ENCODE measurements around the gene MALAT1.
"Not testable (repeated sequence)": the region's sequence is repeated elsewhere in the genome, so short reads cannot be mapped to it uniquely, and the experiment has no call there.

MALAT1 gene

DNA sequence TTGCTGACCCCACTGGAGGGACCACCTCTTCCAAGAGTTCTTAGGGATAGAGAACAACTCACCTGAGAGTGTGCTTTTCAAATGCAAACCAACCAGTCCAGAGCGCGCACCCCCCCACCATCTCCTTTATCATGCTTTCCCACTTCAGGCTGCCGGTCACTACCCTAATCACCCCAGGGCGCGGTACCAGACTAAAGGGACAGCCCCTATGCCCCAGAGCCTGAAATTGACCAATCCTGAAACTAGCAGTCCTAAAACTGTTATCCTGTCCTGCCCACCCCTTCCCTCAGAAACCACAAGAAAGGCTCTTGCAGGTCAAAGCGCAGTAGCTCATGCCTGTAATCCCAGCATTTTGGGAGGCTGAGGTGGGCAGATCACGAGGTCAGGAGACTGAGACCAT is 39.3 kb upstream of the MALAT1 start:
- TF ChIP-seq, protein P1, sequence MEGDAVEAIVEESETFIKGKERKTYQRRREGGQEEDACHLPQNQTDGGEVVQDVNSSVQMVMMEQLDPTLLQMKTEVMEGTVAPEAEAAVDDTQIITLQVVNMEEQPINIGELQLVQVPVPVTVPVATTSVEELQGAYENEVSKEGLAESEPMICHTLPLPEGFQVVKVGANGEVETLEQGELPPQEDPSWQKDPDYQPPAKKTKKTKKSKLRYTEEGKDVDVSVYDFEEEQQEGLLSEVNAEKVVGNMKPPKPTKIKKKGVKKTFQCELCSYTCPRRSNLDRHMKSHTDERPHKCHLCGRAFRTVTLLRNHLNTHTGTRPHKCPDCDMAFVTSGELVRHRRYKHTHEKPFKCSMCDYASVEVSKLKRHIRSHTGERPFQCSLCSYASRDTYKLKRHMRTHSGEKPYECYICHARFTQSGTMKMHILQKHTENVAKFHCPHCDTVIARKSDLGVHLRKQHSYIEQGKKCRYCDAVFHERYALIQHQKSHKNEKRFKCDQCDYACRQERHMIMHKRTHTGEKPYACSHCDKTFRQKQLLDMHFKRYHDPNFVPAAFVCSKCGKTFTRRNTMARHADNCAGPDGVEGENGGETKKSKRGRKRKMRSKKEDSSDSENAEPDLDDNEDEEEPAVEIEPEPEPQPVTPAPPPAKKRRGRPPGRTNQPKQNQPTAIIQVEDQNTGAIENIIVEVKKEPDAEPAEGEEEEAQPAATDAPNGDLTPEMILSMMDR (conservative IDR thresholded peaks at IDR 0.05; ENCODE audit: low read depth, low read length) = no peak
- H3K4me3 ChIP-seq (ENCODE audit: low read depth, low read length) = no peak overlapping the region
- DNase-seq (ENCODE audit: low read depth) = no peak

DNA sequence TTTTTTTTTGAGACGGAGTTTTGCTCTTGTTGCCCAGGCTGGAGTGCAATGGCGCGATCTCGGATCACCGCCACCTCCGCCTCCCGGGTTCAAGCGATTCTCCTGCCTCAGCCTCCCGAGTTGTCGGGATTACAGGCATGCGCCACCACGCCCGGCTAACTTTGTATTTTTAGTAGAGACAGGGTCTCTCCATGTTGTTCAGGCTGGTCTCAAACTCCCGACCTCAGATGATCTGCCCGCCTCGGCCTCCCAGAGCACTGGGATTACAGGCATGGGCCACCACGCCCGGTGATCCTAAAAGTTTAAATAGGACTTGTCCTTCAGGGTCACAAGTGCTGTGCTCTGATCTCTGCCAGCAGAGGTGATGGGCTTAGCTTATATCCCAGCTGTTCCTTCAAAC is 33.4 kb upstream of the MALAT1 start:
- DNase-seq (ENCODE audit: low read depth); H3K4me3 ChIP-seq (ENCODE audit: low read depth, low read length): not testable (repeated sequence)

DNA sequence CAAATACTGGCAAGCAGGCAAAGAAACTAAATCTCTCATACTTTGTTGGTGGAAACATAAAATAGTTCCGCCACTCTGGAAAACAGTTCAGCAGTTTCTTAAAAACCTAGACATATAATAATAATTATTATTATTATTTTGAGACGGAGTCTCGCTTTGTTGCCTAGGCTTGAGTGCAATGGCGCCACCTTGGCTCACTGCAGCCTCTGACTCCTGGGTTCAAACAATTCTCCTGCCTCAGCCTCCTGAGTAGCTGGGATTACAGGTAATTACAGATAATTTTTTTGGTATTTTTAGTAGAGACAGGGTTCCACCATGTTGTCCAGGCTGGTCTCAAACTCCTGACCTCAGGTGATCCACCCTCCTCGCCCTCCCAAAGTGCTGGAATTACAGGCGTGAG is 31.5 kb upstream of the MALAT1 start:
- H3K4me3 ChIP-seq (ENCODE audit: low read depth, low read length); DNase-seq (ENCODE audit: low read depth): not testable (repeated sequence)

DNA sequence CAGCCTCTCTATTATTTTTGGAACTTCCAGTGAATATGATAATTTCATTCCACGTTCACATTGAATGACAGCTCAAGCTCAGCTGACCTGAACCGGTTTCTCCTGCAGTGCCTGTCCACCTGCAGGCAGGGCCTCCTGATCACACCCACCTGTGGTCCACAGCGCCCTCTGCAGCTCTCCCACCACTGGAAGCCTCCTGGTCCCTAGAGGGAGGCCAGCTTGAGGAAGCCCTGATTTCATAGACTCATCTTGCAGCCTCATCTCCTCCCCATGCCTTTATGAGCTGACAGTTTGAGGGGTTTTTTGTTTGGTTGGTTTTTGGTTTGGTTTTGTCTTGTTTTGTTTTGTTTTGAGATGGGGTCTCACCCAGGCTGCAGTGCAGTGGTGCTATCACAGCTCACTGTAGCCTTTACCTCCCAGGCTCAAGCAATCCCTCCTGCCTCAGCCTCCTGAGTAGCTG is 29.9 kb upstream of the MALAT1 start:
- peak; percentile 66 for DNase-seq (ENCODE audit: low read depth)
- TF ChIP-seq, protein P1 (conservative IDR thresholded peaks at IDR 0.05; ENCODE audit: low read depth, low read length) = peak; percentile 72
- no peak overlapping the region for H3K4me3 ChIP-seq (ENCODE audit: low read depth, low read length)

DNA sequence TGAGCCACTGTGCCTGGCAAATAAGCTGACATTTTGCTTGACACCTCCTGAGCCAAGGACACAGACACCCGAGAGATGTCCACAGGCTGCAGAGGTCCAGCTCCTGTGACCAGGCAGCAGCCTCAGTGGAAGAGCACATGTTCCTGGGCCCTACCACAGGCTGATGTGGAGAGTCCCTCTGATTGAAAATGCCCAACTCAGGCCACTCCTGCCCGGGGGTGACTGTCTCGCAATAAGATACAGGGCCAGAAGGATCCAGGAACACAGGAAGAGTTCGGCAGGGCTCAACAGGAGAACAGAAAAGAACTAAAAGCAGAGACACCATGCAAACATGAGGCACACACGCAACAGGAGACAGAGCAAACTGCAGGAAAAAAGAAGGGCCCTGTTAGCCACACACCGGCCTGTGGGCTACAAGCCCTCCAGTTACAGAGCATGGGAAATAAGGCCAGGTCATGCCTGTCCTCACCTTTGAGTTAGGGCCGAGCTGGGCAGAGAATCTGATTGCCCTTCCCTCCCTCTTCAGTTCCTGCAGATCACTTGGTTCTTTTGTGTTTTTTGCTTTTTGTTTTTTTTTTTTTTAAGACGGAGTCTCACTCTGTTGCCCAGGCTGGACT is 28.3 kb upstream of the MALAT1 start:
- TF ChIP-seq, protein P1 (conservative IDR thresholded peaks at IDR 0.05; ENCODE audit: low read depth, low read length) = no peak
- no peak for DNase-seq (ENCODE audit: low read depth)

DNA sequence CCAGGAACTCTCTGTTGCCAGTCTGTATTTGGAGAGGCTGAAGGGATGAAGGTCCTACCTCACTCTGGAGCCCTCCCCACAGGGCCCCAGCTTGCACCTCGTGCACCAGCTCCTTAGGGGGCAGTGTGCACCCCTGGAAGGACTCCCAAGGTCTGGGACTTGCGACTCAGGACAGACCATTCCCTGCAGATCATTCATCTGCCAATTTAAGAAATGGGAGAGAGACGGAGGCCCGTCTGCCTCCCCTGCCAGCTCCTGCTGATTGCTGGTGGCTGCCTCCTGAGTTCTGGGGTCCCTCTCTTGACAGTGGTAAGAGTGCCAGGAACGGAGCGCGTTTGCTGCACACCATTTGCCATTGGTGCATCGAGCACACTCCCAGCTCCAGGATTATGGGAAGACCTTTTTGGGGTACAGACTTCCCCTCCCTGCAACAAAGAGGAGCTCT is 27.4 kb upstream of the MALAT1 start:
- H3K4me3 ChIP-seq (ENCODE audit: low read depth, low read length) = peak overlapping the region; percentile 15
- peak; percentile 87 for DNase-seq (ENCODE audit: low read depth)
- TF ChIP-seq, protein P1 (conservative IDR thresholded peaks at IDR 0.05; ENCODE audit: low read depth, low read length) = peak; percentile 68

More for the DNA sequence above, 28.3 kb upstream of the MALAT1 start:
- no peak overlapping the region for H3K4me3 ChIP-seq (ENCODE audit: low read depth, low read length)

DNA sequence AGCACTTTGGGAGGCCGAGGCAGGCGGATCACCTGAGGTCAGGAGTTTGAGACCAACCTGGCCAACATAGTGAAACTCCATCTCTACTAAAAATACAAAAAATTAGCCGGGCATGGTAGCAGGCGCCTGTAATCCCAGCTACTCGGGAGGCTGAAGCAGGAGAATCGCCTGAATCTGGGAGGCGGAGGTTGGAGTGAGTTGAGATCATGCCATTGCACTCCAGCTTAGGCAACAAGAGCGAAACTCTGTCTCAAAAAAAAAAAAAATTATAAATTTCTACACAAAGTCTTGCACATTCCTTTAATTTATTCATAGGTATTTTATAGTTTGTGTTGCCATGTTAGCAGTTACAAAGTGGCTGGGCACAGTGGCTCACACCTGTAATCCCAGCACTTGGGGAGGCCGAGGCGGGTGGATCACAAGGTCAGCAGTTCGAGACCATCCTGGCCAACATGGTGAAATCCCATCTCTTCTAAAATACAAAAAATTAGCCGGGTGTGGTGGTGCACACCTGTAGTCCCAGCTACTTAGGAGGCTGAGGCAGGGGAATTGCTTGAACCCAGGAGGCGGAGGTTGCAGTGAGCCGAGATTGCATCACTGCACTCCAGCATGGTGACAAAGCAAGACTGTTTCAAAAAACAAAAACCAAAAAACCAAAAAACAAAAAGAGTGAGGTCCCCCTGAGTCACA is 26.1 kb upstream of the MALAT1 start:
- DNase-seq (ENCODE audit: low read depth); H3K4me3 ChIP-seq (ENCODE audit: low read depth, low read length): not testable (repeated sequence)

DNA sequence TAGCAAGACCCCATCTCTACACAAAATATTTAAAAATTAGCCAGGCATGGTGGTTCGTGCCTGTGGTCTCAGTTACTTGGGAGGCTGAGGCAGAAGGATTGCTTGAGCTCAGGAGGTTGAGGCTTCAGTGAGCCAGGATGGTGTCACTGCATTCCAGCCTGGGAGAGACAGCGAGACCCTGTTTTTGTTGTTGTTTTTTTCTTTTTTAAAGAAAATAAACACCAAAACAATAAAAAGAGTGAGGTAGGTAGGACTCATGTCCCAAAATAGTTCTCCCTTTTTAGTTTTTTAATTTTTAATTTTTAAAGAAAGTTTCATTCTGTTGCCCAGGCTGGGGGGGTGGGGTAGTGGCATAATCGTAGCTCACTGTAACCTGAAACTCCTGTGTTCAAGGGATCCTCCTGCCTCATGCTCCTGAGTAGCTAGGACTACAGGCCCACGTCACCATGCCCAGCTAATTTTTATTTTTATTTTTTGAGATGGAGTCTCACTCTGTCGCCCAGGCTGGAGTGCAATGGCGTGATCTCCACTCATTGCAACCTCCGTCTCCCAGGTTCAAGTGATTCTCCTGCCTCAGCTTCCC is 25.5 kb upstream of the MALAT1 start:
- TF ChIP-seq, protein P1 (conservative IDR thresholded peaks at IDR 0.05; ENCODE audit: low read depth, low read length) = no peak
- H3K4me3 ChIP-seq (ENCODE audit: low read depth, low read length) = no peak overlapping the region
- peak; percentile 61 for DNase-seq (ENCODE audit: low read depth)
